Measurements from ENCODE around the gene NSMCE1.

- TF ChIP-seq CTCF (IDR thresholded peaks at IDR 0.05): no peak
- no peak for TF ChIP-seq POLR2A (IDR thresholded peaks at IDR 0.05)
- TF ChIP-seq EP300 (IDR thresholded peaks at IDR 0.05): no peak
Measured at GRCh38 chr16:27298132-27298531, 29.6 kb upstream of the NSMCE1 start.
